Stimulated activated naive B cell treated with anti-CD40 and anti-IgM and Interleukin-4, amounts not matched to agents 10 μg/mL and 1 μg/mL and 100 μg/mL, for 72 hours (primary cell): ENCODE data around the gene ZNG1A.
"Not testable (repeated sequence)": the region's sequence is repeated elsewhere in the genome, so short reads cannot be mapped to it uniquely, and the experiment has no call there.

Experiments
- ATAC-seq, 2 donors: fragments of 150-1000 bp; cut with Tn5 transposase; replicated peaks; 2 replicates each; pipeline ENCODE4 v1.10.0; 2021; ENCODE audit warnings: moderate library complexity in 1 of 2
- DNase-seq: peaks from one replicate; pipeline ENCODE4 v3.0.0; 2021
- H3K27ac Mint-ChIP-seq: one replicate; pipeline ENCODE4 v1.8.0; 2022; ENCODE audit warnings: mild to moderate bottlenecking, mixed read lengths
- H3K27me3 Mint-ChIP-seq, 2 donors: one replicate each; pipeline ENCODE4 v1.8.0; 2022; ENCODE audit warnings: mixed read lengths in 2 of 2
- H3K36me3 Mint-ChIP-seq, 2 donors: one replicate each; pipeline ENCODE4 v1.8.0; 2022; ENCODE audit warnings: mixed read lengths in 2 of 2, mild to moderate bottlenecking in 1 of 2
- H3K4me1 Mint-ChIP-seq, 2 donors: one replicate each; pipeline ENCODE4 v1.8.0; 2022; ENCODE audit warnings: mixed read lengths in 2 of 2, mild to moderate bottlenecking in 1 of 2
- H3K4me3 Mint-ChIP-seq, 2 donors: one replicate each; pipeline ENCODE4 v1.8.0; 2022; ENCODE audit warnings: mild to moderate bottlenecking in 2 of 2, mixed read lengths in 2 of 2, moderate library complexity in 1 of 2
- H3K9me3 Mint-ChIP-seq, 2 donors: one replicate each; pipeline ENCODE4 v1.8.0; 2022; ENCODE audit warnings: mixed read lengths in 2 of 2, mild to moderate bottlenecking in 1 of 2

ZNG1A gene

DNA sequence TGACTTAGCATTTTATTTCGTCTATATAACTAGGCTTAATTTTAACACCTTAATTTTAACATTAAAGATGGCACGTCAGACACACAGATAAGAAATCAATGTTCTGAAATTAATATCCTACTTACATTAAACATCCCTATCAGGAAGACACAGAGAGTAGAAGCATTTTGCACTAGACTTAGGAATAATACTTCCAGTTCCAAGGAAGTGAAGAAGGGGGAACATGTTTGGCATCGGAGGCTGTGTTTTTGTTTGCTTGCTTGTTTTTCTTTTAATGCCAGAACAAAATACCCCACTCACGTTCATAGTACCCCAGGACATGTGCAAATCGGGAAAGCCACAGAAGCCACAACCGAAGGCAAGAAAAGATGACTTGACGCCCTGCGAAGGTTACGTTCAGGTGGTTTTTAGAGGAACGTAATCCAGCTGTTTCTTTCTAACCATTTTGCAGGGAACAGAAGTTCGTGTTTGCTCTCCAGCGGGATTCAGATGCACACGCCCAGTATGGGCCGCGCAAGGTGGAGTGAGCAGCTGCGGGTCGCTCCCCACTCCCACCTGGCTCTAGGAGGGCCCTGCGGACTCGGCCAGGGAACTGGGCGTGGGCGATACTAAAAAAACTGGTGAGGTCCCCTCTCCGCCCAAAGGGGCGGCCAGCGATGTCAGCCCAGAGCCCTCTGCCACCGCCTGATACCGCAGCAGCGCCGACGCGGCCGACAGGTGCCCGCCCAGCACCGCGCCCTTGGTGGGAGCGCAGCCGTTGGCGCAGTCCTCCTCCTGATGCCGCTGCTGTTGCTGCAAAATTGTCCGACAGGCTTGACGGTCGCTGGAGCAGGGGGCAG, 62.4 kb downstream of the ZNG1A start:
- H3K4me3 Mint-ChIP-seq, result peak overlapping the region; percentile 41 to 43
- H3K36me3 Mint-ChIP-seq, DNase-seq, H3K27ac Mint-ChIP-seq, H3K9me3 Mint-ChIP-seq, ATAC-seq: not testable (repeated sequence)
- peaks cover 19 to 44% of the 10 kb centered on the region in 2 donors for H3K27me3 Mint-ChIP-seq
- H3K4me1 Mint-ChIP-seq, result peaks cover 20 to 33% of the 10 kb centered on the region in 2 donors

DNA sequence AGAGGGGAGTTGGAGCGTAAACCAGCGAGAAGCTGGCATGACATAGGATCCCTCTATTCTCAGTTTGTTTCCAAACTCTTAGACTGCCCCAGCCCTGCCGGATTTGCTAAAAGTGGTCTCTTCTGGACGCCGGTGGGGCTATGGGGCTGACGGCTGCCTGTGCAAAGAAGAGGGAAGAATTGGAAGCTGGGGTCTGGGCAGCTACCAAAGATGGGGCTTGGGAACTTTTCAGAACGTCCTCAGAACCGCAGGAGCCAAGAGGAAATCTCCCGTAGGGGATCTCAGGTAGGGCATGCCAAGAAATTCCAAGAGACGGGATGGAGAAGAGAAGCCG, 63.8 kb downstream of the ZNG1A start:
- not testable (repeated sequence) for ATAC-seq, H3K9me3 Mint-ChIP-seq, H3K36me3 Mint-ChIP-seq, DNase-seq
- Mint-ChIP-seq H3K4me3 (peak overlapping the region; percentile 77 to 89), H3K4me1 (peaks cover 20 to 33% of the 10 kb centered on the region in 2 donors), H3K27me3 (peaks cover 19 to 44% of the 10 kb centered on the region in 2 donors), H3K27ac (peak overlapping the region; percentile 63)

DNA sequence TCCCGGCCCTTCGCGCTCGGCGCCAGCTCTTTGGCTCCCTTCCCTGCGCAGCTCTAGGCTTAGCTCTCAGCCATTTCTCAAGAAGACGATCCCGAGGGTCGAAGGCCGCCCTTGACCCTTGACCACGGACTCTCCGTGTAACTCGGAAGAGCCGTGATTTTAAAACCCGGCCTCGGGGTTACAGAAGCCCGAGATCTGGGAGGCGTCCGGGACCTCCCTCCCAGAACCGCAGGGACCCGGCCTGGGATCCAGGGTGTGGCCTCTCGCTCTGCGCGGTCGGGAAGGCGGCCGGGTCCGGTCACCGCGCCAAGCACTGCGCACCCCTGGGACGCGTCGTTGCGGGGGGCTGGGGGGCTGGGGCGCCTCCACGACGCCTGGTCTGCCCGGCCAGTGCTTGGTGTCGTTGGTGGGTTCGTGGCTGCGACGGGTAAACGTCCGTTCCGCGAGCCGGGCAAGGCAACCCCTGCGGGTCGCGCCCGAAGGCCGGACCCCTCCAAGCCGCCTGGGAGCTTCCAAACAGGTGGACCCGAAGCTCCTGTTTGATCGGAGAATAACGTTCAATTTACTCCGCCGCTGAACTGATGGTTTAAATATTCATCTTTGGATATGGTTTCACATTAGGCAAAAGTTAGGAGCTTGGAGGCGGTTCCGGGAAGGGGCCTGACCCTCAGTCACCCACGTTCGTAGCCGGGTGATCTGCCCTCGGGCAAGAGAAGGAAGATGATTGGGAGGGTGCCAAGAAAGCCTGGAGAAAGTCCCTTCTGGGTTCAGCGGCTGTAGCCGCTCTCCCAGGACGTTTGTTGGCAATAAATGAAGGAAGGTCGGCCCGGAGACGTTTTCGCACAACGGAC, 64.4 kb downstream of the ZNG1A start:
- Mint-ChIP-seq H3K27me3 (peaks cover 22 to 44% of the 10 kb centered on the region in 2 donors), H3K4me1 (peaks cover 20 to 33% of the 10 kb centered on the region in 2 donors), H3K27ac (peak overlapping the region; percentile 90), H3K4me3 (peak overlapping the region; percentile 85 to 89)
- peak; percentile 12 to 27 for ATAC-seq
- DNase-seq, H3K9me3 Mint-ChIP-seq, H3K36me3 Mint-ChIP-seq: not testable (repeated sequence)

DNA sequence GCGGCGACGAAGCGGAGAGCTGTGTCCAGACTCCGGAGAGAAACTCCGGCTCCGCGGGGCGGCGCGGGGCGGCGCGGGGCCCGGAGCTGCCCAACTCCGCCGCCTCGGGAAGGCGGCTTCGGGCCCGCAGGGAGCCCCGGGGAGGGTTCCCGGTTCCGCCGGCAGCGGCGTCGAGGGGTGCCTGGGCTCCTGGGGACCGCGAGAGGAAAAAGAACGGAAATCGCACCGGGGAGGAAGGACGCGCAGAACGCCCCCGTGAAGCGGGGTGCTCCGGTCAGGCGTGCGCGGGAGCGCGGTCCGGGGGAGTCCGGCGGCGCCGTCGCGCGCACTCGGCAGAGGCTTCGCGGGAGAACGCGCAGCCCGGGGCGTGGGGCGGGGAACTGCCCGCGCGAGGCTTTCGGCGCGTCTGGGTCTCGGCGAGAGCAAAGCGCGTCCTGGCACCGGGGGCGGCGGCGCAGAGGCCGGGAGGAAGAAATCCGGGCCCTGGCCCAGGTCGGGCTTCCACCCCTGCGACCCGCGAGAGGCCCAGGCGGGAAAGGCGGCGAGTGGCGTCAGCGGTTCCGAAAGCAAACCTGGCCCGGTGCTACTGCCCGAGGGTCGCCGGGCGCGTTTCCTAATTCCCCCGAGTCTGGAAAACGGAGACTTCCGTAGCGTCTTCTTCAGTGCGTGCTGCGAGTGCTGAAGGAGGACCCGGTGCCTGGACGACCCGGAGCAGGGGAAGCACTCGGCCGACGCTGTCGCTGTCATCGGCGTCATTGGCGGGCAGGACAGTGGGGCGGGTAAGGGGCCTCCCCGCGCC, 65.2 kb downstream of the ZNG1A start:
- Mint-ChIP-seq H3K4me3 (peak overlapping the region; percentile 85 to 89), H3K27ac (peak overlapping the region; percentile 90), H3K27me3 (peaks cover 29 to 48% of the 10 kb centered on the region in 2 donors), H3K4me1 (peaks cover 22 to 39% of the 10 kb centered on the region in 2 donors)
- ATAC-seq (peak; percentile 87 to 89), DNase-seq (peak; percentile 35)
- not testable (repeated sequence) for H3K9me3 Mint-ChIP-seq, H3K36me3 Mint-ChIP-seq

DNA sequence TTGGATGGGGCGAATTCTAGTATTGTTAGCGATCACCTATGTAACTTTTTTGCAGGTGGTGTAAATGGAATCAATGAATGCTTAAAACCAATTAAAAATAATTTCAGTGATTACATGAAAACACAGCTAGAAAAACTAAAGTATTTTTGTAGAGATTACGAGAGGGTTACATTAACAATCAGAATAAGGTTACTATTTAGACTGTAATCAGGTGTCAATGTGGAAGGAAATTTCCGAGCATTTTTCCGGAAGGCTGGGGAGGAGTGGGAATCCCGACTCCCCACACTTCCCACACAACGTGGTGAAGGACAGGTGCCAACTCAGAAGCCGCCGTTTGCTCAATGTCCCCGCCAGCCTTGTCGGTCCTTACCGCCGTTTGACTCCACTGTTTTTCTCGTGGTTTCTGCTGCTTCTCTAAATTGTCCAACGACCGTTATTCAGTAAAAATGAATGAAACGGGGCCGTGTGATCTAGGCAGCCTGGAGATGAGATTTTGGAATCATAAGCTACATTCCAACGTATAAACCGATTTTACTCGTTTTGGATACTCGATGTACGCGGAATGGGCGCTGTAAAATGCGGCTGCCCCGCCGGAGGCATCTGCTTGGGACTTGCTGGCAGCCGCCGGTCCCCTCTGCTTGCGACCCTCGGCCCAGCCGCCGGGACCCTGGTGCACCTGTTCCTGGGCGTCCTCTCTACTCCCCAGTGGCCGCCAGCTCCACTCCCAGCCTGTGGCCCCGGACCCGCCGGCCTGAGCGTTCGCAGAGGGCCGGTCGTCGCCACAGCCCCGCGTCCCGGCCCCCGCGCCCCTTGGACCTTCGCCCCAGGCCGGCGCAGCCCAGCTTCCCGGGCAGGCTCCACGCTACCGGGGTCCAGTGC, 66.0 kb downstream of the ZNG1A start:
- H3K27me3 Mint-ChIP-seq, result peaks cover 26 to 40% of the 10 kb centered on the region in 2 donors
- H3K4me3 Mint-ChIP-seq, result peak overlapping the region; percentile 85 to 89
- H3K9me3 Mint-ChIP-seq, DNase-seq, H3K36me3 Mint-ChIP-seq: not testable (repeated sequence)
- peak overlapping the region; percentile 20 for H3K27ac Mint-ChIP-seq
- ATAC-seq, result peak in 1 of 2 donors; percentile 7
- H3K4me1 Mint-ChIP-seq, result peaks cover 17 to 35% of the 10 kb centered on the region in 2 donors

DNA sequence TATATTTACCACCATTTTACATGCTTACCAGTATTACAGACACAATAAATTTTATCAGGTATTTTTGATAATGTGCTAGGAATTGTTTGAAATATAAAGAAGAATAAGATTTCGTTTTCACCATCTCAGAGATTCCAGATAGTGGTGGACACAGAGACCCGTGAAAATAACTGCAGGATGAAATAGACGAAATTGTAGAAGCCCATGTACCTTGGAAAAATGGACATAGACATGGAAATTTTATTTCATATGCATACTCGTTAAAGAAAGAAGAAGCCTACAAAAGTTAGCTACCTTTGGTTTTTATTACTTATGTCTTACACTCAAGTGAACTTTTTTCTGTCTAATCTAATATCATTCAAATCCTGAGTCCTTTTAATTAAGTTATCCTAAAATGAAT, 68.2 kb downstream of the ZNG1A start:
- Mint-ChIP-seq H3K27me3 (peaks cover 34 to 40% of the 10 kb centered on the region in 2 donors), H3K4me1 (peaks cover 12 to 23% of the 10 kb centered on the region in 2 donors)
- not testable (repeated sequence) for H3K9me3 Mint-ChIP-seq, DNase-seq, ATAC-seq, H3K4me3 Mint-ChIP-seq, H3K27ac Mint-ChIP-seq, H3K36me3 Mint-ChIP-seq

DNA sequence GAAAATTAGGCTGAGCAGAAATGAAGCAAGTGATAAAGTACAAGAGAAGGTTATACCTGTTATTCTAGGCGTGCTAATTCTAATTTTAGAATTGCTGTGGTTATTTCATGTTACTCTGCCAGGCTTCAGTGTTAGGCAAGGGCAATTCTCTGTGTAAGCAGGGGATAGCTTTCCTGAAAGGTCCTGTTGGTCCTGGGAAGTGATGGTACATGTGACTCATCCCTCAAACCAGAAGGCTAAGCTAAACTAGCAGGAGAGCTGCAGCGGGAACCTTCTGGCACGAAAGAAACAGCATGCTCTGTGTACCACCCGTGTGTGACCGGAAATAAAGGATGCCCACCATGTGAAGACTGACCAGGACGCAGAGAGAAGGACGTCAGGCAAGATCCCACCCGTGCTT, 69.3 kb downstream of the ZNG1A start:
- ATAC-seq, DNase-seq, H3K36me3 Mint-ChIP-seq, H3K27ac Mint-ChIP-seq, H3K9me3 Mint-ChIP-seq, H3K4me3 Mint-ChIP-seq: not testable (repeated sequence)
- Mint-ChIP-seq H3K4me1 (peaks cover 6 to 14% of the 10 kb centered on the region in 2 donors), H3K27me3 (peaks cover 31 to 36% of the 10 kb centered on the region in 2 donors)

DNA sequence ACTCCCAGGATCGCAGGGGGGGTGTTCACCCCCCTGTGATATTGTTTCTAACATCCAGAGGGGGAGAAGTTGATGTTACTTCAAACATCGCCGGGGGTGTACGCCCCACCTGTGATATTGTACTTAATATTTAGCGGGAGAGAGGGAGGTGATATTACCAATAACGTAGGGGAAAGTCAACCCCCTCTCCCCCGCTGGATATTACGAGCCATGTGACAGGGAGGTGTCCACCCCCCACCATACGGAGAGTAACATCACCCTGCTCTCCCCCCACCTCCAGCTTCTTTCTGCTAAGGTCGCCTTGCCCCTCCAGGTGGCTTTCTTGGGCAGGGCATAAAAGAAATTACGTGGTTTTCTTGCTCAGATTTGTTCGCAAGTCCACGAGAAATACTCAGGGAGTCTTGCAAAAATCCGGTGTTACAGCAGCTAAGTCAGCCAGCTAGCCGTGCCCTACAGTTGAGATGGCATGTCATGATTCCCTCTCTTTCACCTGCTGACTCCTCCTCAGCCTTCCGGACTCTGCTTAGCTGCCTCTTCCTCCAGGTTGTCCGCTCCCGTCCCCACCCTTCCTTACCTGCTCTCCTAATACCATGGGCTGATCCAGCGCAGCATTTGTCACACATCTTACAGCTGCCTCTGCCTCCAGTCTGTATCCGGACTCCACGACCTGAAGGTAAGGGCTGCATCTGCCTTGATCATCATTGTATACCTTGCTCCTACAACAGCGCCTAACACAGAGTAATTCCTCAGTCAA, 69.9 kb downstream of the ZNG1A start:
- not testable (repeated sequence) for H3K4me3 Mint-ChIP-seq, DNase-seq, H3K36me3 Mint-ChIP-seq, ATAC-seq, H3K9me3 Mint-ChIP-seq, H3K4me1 Mint-ChIP-seq, H3K27ac Mint-ChIP-seq
- peaks cover 28 to 35% of the 10 kb centered on the region in 2 donors for H3K27me3 Mint-ChIP-seq

DNA sequence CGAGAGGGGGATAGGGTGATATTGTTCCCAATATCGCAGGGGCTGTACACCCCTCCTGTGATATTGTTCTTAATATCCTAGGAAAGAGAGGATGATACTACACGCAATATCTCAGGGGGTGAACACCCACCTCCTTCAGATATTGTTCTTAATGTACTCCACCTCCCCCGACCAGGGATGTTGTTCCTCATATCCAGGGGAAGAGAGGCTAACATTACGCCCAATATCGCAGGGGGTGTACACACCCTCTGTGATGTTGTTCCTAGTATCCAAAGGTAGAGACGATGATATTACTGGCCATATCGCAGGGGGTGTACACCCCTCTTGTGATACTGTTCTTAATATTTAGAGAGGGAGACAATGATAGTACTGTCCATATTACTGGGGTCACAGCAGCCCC, 72.9 kb downstream of the ZNG1A start:
- not testable (repeated sequence) for H3K36me3 Mint-ChIP-seq, H3K9me3 Mint-ChIP-seq, ATAC-seq, H3K27ac Mint-ChIP-seq, H3K4me3 Mint-ChIP-seq, H3K4me1 Mint-ChIP-seq, DNase-seq
- H3K27me3 Mint-ChIP-seq, result peaks cover 31 to 42% of the 10 kb centered on the region in 2 donors

DNA sequence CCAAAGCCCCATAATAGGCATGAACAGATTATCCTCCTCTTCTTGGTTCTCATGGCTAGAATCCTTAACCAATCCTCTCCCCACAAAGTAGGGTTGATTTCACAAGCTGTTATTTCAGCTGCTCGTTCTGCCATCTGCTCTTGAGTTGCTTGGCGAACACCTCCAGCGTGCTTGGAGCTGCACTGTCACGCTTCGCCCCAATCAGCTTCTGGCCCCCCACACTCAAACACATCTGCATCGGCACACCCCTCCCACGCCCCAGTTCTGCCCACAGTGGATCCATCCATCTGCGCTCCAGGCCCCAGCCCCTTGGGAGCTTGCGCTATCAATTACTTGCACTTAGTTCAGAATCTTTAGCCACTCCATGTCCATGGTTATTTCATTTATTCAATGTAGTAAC, 78.4 kb downstream of the ZNG1A start:
- ATAC-seq, H3K27ac Mint-ChIP-seq, H3K9me3 Mint-ChIP-seq, DNase-seq, H3K4me1 Mint-ChIP-seq, H3K36me3 Mint-ChIP-seq, H3K4me3 Mint-ChIP-seq: not testable (repeated sequence)
- peaks cover 6 to 17% of the 10 kb centered on the region in 2 donors for H3K27me3 Mint-ChIP-seq

DNA sequence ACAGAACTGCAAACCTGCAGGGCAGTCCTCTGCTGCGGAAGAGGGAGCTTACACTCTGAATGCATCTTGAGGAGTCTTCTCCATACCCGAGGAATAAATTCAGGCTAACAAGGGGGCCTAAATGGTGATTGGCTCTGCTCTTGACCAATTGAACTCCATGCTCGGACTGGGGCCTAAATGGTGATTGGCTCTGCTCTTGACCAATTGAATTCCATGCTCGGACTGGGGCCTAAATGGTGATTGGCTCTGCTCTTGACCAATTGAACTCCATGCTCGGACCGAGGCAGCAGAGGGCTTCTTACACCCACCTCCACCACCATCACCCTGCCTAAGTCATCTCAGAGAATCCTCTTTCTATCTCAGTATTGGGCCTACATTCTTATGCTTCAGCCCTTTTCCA, 79.0 kb downstream of the ZNG1A start:
- H3K4me1 Mint-ChIP-seq, H3K36me3 Mint-ChIP-seq, ATAC-seq, H3K9me3 Mint-ChIP-seq, H3K27ac Mint-ChIP-seq, DNase-seq, H3K4me3 Mint-ChIP-seq: not testable (repeated sequence)
- peaks cover 4 to 19% of the 10 kb centered on the region in 2 donors for H3K27me3 Mint-ChIP-seq

DNA sequence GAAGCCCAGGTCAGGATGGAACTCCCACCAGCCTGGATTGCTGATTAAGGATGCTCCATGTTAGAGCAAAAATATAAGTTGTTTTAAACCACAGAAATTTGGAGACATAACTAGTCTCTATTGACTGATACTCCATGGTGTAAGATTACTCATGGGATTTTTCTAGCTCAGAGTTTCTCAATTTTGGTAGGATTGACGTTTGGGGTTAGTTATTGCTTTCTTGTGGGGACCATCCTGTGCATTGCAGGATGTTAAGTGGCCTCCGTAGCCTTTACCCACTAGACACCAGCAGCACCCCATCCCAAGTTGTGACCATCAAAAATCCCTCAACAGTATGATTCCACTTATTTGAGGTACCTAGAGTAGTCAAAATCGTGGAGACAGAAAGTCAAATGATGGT, 80.1 kb downstream of the ZNG1A start:
- not testable (repeated sequence) for ATAC-seq, H3K36me3 Mint-ChIP-seq, H3K27ac Mint-ChIP-seq, H3K9me3 Mint-ChIP-seq, DNase-seq, H3K4me3 Mint-ChIP-seq, H3K4me1 Mint-ChIP-seq
- H3K27me3 Mint-ChIP-seq, result peaks cover 4 to 14% of the 10 kb centered on the region in 2 donors

DNA sequence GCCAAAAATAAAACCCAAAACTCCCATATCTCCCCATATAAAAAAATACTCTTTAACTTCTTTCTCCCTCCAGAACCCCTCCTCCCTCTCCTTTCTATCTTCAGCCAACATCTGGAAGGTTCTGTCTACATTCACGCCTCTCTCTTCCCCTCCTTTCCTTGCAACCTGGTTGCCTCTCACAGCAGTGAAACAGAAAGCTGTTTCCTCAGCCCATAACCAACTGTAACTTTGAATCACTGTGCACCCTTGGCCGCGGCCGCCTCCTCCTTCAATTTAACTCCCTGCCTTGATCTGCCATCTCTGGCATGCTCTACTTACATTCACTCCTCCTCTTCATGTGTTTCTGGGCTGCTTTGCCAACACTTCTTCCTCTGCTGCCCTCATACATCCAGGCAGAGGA, 83.9 kb downstream of the ZNG1A start:
- not testable (repeated sequence) for H3K4me3 Mint-ChIP-seq, H3K36me3 Mint-ChIP-seq, ATAC-seq, H3K9me3 Mint-ChIP-seq, DNase-seq, H3K4me1 Mint-ChIP-seq, H3K27ac Mint-ChIP-seq, H3K27me3 Mint-ChIP-seq
